Suprapubic skin (tissue), 4 donors: Measurements from ENCODE around the gene DYNLT2.

Experiments
- CTCF ChIP-seq, 2 donors: fragments of 200-600 bp in 1 of 2; fragments of 450-650 bp in 1 of 2; sonication (generic) in 1 of 2; IDR thresholded peaks; one replicate each; pipeline ENCODE4 v1.5.1; 2016 to 2019; ENCODE audit warnings: antibody characterized with exemption in 2 of 2, mild to moderate bottlenecking in 1 of 2, moderate library complexity in 1 of 2
- POLR2A ChIP-seq, 2 donors: fragments of 450-650 bp; IDR thresholded peaks; one replicate each; pipeline ENCODE4 v1.6.1; 2017; ENCODE audit warnings: antibody characterized with exemption in 2 of 2, mild to moderate bottlenecking in 2 of 2, moderate library complexity in 2 of 2
- POLR2AphosphoS5 ChIP-seq, 3 donors: sonication (generic); formaldehyde crosslinking; IDR thresholded peaks; one replicate each; pipeline ENCODE4 v1.6.1; 2017; ENCODE audit warnings: antibody characterized with exemption in 3 of 3

GRCh38 chr6:169701954-169702839 lies 49.2 kb downstream of the DYNLT2 start, which contains the start of the genes C6orf120 and WDR27:
- TF ChIP-seq CTCF (IDR thresholded peaks at IDR 0.05) (no peak), POLR2A (IDR thresholded peaks at IDR 0.05) (peak; percentile 80 to 94), POLR2AphosphoS5 (IDR thresholded peaks at IDR 0.05) (peak; percentile 86 to 96 (median 87))
